Kidney glomerular epithelial cell (primary cell): ENCODE measurements around the gene SCAPER.
"Not testable (repeated sequence)": the region's sequence is repeated elsewhere in the genome, so short reads cannot be mapped to it uniquely, and the experiment has no call there.

Experiments used
- DNase-seq: peaks from one replicate; lab custom pipeline; 2025; lab: John Stamatoyannopoulos, UW

SCAPER gene

GRCh38 chr15:76572983-76573314 lies 332.2 kb downstream of the SCAPER start:
- no peak for DNase-seq

GRCh38 chr15:76566276-76566675 lies 338.9 kb downstream of the SCAPER start:
- no peak for DNase-seq

DNA sequence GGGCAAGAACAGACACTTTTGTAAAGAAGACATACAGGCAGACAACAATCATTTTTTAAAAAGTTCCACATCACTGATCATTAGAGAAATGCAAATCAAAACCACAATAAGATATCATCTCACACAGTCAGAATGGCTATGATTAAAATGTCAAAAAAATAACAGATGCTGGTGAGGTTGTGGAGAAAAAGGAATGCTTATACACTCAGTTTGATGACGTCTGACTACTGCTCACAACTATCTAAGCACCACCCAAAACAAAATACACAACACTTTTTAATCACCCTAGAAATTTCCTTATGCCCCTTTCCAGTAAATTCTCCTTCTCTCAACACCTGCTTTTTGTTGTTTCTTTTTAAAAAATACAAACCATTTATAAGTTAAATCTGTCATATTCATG lies 339.8 kb downstream of the SCAPER start:
- no peak for DNase-seq

GRCh38 chr15:76555247-76555646 lies 349.9 kb downstream of the SCAPER start:
- no peak for DNase-seq

DNA sequence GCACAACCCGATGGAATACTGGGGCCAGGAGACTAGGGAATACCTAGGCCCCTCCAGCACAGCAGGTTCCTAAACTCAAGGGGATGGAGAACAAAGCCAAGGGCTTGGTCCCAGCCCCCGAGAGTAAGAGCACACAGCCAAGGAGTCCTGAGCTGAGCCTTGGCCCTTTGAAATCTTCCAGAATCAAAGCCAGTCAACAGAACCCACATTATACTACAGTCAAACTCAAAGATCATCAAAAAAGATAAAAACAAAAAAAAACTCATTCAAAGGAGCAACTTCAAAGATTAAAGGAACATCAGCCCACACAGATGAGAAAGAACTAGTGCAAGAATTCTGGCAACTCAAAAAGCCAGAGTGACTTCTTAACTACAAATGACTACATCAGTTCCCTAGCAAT lies 351.6 kb downstream of the SCAPER start:
- DNase-seq = no peak

- no peak for DNase-seq
Observed at GRCh38 chr15:76553102-76553501, 352.0 kb downstream of the SCAPER start.

DNA sequence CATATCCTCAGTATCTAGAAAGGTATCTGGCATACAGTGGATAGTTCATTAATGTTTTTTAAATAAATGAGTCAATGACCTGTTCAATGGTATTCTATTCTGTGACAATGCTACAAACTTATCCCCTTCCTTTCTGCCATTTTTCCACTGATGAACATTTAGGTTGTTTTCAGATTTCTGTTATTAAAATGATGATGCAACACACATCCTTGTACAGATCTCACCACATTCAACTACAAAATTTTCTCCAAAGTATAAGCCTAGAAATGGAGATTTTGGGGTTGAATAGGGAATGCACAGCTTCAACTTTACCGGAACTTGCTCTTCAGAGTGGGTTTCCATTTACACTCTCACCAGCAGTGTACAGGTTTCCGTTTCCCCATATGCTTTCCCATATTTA lies 358.3 kb downstream of the SCAPER start:
- DNase-seq = no peak

- DNase-seq = no peak
Observed at GRCh38 chr15:76533995-76534394, 371.1 kb downstream of the SCAPER start.

DNA sequence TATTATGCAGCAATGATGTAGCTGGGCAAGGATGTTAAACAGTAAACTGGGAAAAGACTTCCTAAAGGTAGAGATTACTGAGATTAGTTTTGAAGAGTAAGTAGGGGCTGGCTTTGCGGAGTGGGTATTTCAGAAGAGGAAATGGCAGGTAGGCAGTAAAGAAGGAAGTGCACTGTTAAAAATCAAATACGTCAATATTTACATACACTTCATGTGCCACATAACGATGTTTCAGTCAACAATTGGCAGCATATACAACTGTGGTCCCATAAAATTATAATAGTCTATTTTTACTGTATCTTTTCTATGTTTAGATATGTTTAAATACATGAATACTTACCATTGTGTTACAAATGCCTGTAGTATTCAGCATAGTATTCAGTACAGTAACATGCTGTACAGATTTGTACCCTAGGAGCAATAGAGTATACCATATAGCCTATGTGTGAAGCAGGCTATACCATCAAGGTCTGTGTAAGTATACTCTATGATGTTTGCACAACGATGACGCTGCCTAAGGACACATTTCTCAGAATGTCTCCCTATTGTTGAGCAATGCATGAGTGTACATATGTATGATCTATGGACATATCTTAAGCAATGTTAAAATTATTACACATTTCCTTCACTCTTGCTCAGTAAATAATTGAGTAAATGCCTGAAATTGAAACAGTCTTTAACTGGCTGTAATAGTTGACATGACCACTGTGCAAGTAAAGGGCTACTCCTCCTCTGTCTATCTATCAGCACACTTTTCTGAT lies 371.9 kb downstream of the SCAPER start:
- no peak for DNase-seq

- no peak for DNase-seq
Observed at GRCh38 chr15:76529911-76530310, 375.2 kb downstream of the SCAPER start.

GRCh38 chr15:76526111-76526510 lies 379.0 kb downstream of the SCAPER start:
- no peak for DNase-seq

GRCh38 chr15:76517910-76518309 lies 387.2 kb downstream of the SCAPER start:
- DNase-seq = no peak

DNA sequence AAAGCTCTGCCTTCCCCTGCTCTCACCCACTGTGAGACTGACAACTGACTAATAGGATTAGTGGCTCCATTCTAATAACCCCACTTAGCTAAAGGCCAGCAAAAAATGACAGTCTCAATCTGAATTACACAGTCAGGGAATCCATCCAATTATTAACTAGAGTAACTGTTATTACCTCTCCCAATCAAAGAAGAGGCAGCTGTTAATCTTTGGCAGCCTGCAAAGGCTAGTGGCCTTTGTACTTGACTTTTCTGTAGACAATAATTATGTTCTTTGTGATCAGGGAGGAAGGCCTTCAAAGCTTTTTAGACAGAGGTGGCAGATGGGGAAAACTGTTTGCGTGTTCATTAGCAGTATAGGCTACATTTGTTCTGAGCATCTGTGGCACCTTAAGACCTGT lies 390.9 kb downstream of the SCAPER start:
- DNase-seq = no peak

DNA sequence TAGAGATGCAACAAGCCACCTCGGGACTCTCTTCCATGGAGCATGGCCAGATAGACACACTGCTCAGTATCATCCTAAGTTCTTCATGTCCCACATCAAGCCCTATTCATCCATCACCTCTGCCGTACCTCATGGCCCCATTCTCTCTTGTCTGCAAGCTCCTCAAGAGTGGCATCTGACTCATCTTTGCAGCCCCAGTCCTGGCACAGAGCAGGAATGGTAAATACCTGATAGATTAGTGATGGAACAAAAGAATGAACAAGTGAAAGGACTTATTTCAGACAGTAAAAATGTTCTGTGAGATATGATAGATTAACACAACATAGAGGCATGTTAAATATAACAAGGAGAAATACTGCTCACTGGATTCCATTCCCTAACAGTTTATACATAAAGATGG lies 392.2 kb downstream of the SCAPER start:
- no peak for DNase-seq

DNA sequence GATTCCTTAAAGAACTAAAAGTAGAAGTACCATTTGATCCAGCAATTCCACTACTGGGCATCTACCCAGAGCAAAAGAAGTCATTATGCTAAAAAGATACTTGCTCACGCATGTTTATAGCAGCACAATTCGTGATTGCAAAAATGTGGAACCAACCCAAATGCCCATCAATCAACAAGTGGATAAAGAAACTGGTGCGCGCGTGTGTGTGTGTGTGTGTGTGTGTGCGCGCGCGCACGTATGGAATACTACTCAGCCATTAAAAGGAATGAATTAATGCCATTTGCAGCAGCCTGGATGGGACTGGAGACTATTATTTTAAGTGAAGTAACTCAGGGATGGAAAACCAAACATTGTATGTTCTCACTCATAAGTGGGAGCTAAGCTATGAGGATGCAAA lies 394.5 kb downstream of the SCAPER start:
- DNase-seq = not testable (repeated sequence)

GRCh38 chr15:76503804-76504203 lies 401.3 kb downstream of the SCAPER start:
- DNase-seq = no peak

- DNase-seq = no peak
Observed at GRCh38 chr15:76503121-76503520, 402.0 kb downstream of the SCAPER start.

DNA sequence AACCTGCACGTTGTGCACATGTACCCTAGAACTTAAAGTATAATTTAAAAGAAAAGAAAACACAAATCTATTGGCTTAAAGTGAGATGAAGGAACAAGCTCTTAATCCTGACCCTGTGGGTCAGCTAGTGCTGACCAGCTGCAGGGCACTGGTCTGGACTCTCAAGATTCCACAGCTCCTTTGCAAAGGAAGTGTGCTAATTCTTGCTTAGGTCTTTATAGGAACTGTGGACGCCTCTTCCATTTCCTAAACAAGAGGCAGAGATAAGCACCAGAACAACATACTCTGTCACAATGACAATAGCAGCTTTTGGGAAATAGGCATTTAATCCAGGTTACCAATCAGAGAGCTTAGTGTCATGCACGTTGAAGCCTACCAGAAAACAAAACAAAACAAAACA lies 402.5 kb downstream of the SCAPER start:
- DNase-seq = no peak

DNA sequence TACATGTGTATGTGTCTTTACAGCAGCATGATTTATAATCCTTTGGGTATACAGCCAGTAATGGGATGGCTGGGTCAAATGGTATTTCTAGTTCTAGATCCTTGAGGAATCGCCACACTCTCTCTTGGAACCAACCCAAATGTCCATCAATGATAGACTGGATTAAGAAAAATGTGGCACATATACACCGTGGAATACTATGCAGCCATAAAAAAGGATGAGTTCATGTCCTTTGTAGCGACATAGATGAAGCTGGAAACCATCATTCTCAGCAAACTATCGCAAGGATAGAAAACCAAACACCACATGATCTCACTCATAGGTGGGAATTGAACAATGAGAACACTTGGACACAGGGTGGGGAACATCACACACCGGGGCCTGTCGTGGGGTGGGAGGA lies 403.0 kb downstream of the SCAPER start:
- not testable (repeated sequence) for DNase-seq

- no peak for DNase-seq
Observed at GRCh38 chr15:76501726-76502125, 403.4 kb downstream of the SCAPER start.

GRCh38 chr15:76501011-76501410 lies 404.1 kb downstream of the SCAPER start:
- DNase-seq = no peak

GRCh38 chr15:76495487-76495886 lies 409.7 kb downstream of the SCAPER start:
- no peak for DNase-seq

DNA sequence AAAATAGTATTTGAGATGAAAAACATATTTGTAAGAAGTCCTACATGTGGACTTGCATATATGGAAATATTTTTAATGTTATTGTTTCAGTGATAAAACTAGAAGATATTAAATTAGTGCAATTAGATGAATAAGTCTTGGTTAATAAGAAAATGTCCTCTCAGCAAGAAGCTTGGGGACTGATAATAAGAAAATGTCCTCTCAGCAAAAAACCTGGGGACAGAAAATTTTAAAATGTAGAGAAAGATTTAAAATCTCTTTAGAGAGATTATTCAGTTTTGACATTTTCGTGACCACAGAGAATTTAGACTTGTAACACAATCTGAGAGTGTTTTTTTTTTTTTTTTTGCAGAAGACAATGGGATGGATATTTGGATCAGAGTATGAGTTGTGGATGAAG lies 412.6 kb downstream of the SCAPER start:
- DNase-seq = no peak

DNA sequence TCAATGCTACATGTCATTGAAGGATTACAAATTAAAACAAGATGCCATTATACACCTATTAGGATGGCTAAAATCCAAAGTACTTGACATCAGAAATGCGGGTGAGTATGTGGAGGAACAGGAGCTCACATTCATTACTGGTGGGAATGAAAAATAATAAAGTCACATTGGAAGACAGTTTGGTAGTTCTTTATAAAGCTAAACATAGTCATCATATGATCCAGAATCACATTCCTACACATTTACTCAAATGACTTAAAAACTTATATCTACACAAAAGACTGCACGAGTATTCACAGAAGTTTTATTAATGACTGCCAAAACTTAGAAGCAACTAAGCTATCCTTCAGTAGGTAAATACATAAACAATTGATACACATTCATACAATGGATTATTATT lies 421.4 kb downstream of the SCAPER start:
- DNase-seq = no peak

DNA sequence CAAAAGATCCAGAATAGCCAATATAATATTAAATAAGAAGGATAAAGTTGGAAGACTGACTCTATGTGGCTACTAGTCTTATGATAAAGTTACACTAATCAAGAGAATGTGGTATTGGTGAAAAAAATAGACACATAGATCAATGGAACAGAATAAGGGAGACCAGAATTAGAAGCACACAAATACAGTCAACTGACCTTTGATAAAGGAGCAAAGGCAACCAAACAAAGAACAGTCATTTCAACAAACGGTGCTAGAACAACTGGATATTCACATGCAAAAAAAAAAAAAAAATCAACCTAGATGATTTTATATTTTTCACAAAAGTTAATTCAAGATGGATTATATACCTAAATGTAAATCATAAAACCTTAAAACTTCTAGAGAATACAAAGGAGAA lies 422.1 kb downstream of the SCAPER start:
- DNase-seq = no peak
